ENCODE data around the gene GRM7.

Gene GRM7

DNA sequence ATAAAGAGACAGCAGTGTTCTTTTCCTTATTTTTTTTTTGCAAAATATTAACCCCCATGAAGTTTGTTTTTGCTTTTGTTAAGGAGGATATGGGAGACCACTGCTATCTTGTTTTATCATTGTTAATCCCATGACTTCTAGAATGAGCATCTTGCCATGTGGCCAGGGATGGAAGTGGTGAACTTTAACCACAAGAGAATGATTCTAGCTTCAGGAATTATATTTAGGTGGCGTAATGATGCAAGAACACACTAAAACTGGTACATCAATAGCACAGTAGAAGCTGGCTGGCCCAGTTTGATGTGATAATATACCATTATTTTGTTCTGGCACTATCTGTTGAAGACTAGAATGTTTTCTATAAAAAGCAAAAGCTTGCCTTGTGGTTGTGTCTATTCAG, 720.9 kb downstream of the GRM7 start:
- DNase-seq (ENCODE audit: low read depth): no peak

DNA sequence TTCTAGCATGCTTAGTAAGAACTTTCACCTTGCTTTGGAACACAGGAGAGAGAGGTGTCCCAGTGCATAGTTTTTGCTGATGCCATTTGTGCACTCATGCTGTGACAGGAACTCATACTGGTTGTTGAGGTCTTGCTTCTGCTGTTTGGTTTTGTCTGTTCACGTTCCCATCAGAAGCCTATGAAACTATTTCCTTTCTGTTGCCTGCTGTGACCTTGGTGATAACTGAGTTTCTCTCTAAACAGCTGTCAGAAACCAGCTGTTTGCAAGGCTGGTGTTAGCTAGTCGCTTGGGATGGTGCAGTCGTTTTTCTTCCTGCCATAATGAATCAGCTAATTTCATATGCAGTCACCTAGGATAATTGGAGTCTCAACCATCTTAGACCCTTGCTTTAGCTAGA, 724.1 kb downstream of the GRM7 start:
- DNase-seq (ENCODE audit: low read depth): no peak

DNA sequence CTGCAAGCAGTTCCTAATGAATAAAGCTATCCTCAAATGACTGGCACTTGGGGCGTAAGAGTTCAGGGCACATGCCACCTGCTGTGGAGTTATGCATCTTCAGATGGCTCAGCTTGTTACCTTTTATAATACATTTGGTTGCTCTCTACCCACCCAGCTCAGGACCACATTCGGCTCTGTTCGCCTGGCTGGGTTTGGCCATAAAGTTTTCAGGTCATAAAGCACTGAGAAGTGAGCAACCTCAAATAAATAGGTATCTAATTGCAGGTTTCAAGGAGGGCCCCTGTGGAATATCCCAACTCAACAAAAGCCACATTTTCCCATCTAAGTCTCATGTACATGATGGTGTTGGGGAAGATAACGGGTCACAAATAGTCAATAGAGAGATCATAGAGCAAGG, 727.3 kb downstream of the GRM7 start:
- DNase-seq (ENCODE audit: low read depth): no peak

GRCh38 chr3:7589526-7589925, 728.6 kb downstream of the GRM7 start:
- DNase-seq (ENCODE audit: low read depth): no peak

DNA sequence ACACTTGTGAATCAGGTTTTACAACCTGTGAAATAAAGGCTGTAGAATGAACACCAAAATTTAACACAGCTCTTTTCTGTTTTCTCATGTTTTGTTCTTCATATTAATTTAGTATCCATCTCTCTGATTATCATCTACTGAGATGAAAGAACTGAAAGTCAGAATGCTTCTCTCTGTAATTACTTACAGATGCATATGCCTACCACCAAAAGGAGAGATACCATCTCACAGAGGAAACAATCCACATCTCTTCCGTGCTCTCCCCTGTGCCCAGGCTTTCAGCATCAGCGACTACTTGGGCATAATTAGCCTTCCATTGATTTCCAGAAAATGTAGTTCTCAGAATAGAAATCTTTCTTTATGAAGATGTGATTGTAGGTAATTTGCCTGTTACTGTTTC, 741.4 kb downstream of the GRM7 start:
- DNase-seq (ENCODE audit: low read depth): no peak

GRCh38 chr3:7607083-7607482, 746.2 kb downstream of the GRM7 start:
- no peak for DNase-seq (ENCODE audit: low read depth)

- no peak for DNase-seq (ENCODE audit: low read depth)
These were observed 746.8 kb downstream of the GRM7 start for GRCh38 chr3:7607676-7608075.

GRCh38 chr3:7610634-7611033, 749.7 kb downstream of the GRM7 start:
- no peak for DNase-seq (ENCODE audit: low read depth)

GRCh38 chr3:7615043-7615442, 754.1 kb downstream of the GRM7 start:
- no peak for DNase-seq (ENCODE audit: low read depth)

DNA sequence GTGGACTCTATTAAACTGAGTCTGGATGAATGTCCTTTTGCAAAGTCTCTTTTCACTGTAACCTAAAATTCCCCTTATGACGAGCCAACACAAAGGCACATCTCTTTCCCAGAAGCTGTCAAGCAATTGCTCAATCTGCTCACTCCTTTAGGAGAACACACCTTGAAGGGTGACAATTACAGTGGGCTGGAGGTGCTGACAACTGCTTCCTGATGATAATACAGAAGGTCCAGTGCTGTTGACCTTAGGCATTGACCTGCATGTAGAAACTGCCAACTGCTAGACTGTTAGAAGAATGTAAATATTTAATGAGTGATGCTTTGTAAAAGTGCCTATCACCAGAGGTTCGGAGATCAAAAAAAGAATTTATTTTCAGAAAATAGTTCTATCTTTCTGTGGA, 757.7 kb downstream of the GRM7 start:
- no peak for DNase-seq (ENCODE audit: low read depth)

DNA sequence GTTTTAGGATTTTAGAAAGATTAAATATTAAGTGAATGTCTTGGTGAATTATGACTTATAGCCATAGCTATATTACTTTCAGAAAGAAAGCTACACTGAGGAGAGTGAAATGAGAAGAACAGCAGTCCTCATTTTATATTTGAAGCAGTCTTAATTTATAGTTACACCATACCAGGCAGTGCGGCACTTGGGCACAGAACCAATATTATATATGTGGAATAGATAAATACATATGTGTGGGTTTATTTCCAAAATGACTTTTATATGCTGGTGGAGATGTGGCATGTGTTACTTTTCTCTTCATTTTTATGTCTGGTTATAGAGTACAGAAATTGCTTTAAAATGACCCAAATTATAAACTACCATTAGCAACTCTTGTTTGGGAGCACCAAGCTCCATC, 759.5 kb downstream of the GRM7 start:
- DNase-seq (ENCODE audit: low read depth): no peak

- DNase-seq (ENCODE audit: low read depth): no peak
These were observed 760.2 kb downstream of the GRM7 start for GRCh38 chr3:7621046-7621630.

DNA sequence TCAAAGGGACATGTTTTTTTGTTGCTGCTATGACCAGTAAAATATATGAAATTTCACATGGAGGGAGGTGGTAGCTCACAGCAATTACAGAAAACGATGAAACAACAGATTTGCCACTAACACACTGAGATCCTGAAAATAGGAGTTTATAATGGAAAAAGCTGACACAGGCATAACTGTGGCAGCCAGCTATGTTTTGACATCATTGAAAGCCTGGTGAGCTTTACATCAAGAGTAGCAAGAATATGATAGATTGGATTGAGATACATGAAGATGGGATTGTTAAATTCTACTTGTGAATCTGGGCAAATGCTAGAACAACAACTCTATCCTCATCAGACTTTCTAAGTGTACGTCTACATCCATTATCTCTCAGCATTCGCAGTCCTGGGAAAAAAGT, 760.7 kb downstream of the GRM7 start:
- DNase-seq (ENCODE audit: low read depth): no peak

DNA sequence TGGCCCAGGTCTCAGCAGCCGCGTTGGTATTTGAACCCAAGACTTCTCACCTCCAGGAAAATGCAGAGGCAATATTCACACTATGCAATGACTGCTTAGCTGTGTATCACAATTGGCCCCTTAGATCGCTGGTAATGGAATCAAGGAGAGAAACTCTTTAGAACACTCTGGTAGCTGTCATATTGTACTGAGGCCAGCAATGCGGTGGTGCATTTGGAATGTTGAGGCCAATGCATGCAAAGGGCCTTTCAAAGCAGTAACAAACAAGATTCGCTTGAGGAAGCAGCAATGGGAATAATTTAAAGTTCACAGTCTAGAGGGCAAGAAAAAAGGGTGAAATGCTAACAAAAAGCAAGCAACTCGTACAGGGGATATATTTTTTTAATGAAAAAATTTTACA, 764.1 kb downstream of the GRM7 start:
- DNase-seq (ENCODE audit: low read depth): no peak

DNA sequence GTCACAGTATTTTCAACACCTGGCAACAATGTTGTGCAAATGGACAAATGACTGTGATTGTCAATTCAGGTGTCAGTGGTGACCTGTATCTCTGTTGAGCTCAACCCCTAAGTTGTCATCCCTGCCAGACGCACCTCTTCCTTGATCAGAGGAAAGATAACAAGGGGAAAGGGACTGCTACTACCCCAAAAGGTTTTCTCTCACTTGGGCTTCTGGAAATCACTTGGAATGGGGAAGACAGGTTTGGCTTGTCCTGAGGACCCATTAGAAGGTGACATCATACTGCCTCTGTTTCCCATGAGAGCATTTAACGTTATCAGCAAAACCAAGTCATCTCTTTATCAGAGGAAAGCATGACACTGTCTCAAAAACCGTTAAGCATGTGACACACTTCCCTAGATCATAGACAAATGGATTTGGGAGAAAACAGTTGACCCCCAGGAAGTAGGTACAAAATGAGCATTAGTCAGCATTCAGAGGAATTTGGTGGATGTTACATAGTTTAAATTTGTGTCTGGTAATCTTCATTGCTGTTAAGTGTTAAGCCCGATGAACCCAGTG, 769.5 kb downstream of the GRM7 start:
- DNase-seq (ENCODE audit: low read depth): no peak

GRCh38 chr3:7630925-7631324, 770.0 kb downstream of the GRM7 start:
- DNase-seq (ENCODE audit: low read depth): no peak

GRCh38 chr3:7632305-7632704, 771.4 kb downstream of the GRM7 start:
- no peak for DNase-seq (ENCODE audit: low read depth)

DNA sequence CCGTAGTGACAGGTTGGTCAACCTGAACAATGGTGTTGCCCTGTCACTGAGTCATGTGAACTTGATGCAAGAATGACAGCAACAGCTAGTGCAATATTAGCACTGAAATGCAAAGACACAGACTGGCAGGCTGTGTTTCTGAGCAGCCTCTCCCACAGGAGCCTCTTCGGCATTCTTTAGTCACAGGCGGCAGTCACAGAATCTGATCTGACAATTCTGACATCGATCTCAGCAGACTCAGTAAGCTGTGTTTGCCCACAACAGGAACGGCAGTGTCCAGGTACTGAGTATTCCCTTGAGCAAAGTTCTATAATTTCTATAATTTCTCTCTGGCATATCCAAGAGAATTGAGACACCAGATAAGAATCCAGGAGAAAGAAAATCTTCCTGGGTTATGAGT, 776.8 kb downstream of the GRM7 start:
- DNase-seq (ENCODE audit: low read depth): no peak

GRCh38 chr3:7638103-7638502, 777.2 kb downstream of the GRM7 start:
- DNase-seq (ENCODE audit: low read depth): no peak

DNA sequence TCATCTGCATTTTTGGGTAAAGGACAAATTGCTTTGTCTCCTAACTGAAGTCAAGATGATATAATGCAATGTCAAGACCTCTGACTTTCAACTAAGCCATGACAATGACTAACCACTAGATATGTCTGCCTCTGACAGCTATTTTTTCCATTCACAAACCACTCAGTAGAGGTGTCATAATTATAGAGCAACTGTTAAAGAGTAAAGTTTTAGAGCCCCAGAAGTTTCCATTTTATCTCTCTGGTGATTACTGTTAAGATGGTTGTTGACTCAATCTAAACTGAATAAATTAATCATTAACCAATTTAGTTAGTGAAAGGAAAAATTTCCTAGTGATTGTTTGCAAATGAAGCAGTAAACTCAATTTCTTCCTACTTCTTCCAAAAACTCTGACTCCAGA, 779.9 kb downstream of the GRM7 start:
- no peak for DNase-seq (ENCODE audit: low read depth)

DNA sequence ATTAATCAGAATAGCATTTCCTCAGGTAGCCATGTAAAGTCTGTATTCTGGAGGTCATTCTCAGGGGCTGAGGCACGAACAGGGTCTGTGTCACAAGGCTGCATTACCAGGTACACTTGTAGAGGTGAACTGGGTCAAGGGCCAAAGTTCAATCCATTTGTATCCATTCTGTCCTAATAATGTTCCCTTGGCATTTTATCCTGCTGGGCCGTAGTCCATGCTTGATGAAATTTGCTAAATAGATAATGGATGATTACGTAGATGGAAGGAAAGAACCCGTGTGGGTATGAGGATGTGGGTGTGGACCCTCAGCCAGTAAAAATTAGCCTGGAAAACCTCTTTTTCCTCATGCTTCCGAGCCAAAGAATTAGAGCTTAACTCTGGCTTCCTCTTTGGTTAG, 785.9 kb downstream of the GRM7 start:
- no peak for DNase-seq (ENCODE audit: low read depth)

DNA sequence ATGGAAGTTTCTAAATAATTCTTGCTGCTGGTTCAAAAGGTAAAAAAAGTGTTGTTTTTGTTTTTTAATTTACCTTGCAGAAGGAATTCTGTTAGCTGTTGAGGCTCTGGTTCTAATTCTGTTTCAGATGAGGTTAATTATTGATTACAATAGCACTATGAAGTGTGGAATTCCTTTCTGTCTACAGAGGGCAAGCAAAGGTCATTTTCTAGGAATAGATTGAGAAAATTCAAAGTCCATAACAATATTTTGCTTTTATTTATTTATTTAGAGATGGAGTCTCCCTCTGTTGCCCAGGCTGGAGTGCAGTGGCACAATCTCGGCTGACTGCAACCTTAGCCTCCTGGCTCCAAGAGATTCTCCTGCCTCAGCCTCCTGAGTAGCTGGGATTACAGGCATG, 789.6 kb downstream of the GRM7 start:
- no peak for DNase-seq (ENCODE audit: low read depth)

- no peak for DNase-seq (ENCODE audit: low read depth)
These were observed 790.4 kb downstream of the GRM7 start for GRCh38 chr3:7651274-7651673.

- DNase-seq (ENCODE audit: low read depth): no peak
These were observed 796.5 kb downstream of the GRM7 start for GRCh38 chr3:7657214-7658112.

All from stromal cell of bone marrow (primary cell).